ENCODE results near the gene NPFFR1.

NPFFR1 gene

DNA sequence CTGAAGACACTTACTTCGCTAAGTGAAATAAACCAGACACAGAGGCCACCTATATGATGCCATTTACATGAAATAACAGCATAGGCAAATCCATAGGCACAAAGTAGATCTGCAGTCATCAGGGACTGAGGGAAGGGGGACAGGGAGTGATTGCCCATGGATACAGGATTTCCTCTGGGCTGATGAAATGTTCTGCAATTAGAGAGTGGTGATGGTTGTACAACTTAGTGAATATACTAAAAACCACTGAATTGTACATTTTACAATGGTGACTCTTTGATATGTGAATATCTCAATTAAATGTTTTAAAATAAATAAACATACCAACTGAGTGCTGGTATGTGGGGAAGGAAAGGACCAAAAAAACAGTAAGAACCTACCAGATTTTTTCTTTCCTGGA, 70.9 kb downstream of the NPFFR1 start:
- no peak for DNase-seq

DNA sequence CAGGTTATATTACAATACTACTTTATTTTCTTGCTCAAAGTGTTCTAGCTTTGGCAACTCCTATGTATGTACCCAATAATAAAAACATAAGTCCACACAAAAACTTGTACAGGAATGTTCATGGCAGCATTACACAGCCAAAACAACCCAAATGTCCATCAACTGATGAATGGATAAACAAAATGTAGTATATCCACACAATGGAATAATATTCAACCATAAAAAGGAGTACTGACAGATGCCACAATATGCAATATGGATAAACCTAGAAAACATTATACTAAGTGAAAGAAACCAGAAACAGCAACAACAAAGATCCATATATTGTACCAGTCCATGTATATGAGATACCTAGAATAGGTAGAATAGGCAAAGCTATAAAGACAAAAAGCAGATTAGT, 71.5 kb downstream of the NPFFR1 start:
- no peak for DNase-seq

DNA sequence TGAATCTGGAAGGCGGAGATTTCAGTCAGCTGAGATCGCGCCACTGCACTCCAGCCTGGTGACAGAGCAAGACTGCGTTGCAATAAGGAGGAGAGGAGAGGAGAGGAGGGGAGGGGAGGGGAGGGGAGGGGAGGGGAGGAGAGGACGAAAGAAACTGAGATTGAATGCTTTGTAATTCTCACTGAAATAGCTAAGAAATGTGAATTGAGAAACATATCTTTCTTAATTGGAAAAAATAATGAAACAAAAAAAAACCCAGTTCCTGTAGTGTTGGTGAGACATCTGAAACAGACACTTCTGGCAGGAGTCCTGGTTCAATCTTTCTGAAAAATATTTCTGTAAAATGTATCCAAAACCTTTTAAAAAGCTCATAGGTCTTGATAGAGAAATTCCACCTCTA, 77.0 kb downstream of the NPFFR1 start:
- DNase-seq: no peak

DNA sequence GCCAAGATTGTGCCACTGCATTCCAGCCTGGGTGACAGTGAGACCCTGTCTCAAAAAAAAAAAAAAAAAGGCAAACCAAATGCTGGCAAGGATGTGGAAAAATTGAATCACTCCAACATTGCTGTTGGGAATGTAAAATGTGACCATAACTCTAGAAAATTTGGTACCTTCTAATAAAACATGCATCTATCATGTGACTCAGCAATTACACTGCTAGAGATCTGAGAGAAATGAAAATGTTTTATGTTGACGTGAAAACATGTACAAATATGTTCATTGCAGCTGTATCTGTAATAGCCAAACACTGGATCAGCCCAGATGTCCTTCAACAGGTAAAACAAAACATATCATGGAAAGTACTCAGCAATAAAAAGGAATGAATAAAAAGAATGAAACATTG, 82.7 kb downstream of the NPFFR1 start:
- DNase-seq: no peak

DNA sequence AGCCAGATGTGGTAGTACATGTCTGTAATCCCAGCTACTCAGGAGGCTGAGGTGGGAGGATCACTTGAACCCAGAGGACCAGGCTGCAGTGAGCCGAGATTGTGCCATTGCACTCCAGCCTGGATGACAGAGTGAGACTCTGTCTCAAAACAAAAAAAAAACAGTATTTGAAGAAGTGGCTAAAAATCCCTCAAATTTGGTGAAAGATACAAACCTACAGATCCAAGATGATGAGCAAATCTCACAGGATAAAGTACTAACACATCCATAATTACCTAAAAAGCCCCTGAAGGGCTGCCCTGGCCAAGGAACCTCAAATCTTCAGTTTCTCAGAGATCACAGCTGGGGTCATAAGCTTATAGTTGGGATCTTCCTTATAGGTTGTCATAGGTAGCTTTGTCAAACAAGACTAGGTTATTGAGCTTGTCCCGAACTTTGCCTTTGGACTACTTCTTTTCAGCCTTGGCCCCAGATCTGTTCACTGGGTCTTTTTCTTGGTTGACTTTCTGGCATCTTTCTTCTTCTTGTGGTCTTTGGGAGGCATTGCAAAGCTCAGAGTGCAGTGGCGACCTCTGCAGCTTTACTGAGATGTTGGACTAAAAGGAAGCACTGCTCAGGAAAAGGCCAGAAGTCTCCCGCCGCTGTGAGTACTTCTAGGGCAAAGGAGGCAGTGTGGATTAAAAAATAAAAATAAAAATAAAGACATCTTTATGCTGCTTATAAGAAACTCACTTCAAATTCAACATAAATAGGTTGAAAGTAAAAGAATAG, 84.9 kb downstream of the NPFFR1 start:
- no peak for DNase-seq

Data from NCI-H1436 (cell line).